ENCODE data around the gene DPP6.

DNA sequence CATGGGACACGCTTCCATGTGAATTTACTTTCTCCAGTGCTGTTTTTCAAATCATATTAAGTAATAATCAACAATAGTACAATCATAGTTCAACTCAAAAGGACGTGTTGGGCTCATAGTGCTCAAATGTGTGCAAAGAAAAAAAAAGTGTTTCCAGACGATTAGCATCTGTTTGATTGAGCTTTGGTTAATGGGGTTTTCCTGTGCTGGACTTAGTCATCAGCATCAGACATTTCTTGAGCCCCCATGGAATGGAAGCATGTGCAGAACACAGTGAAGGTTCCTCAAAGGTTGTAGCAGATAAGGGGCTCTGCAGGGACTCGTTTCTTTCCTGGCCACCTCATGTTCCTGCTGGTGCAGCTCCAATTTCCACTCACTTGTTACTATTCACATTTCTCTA is 716.8 kb downstream of the DPP6 start:
- TF ChIP-seq CTCF (IDR thresholded peaks at IDR 0.05) (no peak), POLR2A (IDR thresholded peaks at IDR 0.05) (no peak)

Data from Peyer's patch (tissue), 4 donors.